HepG2 (cell line): Measurements from ENCODE around the gene SLC22A7. TPM values are rescaled to one million over a fixed set of nuclear protein-coding genes. Genes with fewer than 3 reads are reported as not detected.

Source experiments
- AFF4 ChIP-seq: sonication (generic); formaldehyde crosslinking; IDR thresholded peaks from 2 replicates; pipeline ENCODE4 v1.4.0; 2020; ENCODE audit warnings: missing genetic modification reagents
- CREB1 ChIP-seq, 2 experiments: fragments of 450-650 bp in 1 of 2; IDR thresholded peaks; 2 replicates each; pipeline ENCODE4 v1.6.1; 2016 to 2017; ENCODE audit warnings: control low read depth in 1 of 2, mild to moderate bottlenecking in 1 of 2, missing compliant biosample characterization in 1 of 2, missing genetic modification characterization in 1 of 2
- DDIT3 ChIP-seq: sonication (generic); formaldehyde crosslinking; IDR thresholded peaks from 2 replicates; pipeline ENCODE4 v1.4.0; 2020; ENCODE audit warnings: mild to moderate bottlenecking, missing genetic modification reagents
- ELK4 ChIP-seq: sonication (generic); formaldehyde crosslinking; IDR thresholded peaks from 2 replicates; pipeline ENCODE4 v1.9.0; 2021; ENCODE audit warnings: missing genetic modification reagents, borderline replicate concordance
- FOXO1 ChIP-seq: sonication (generic); formaldehyde crosslinking; IDR thresholded peaks from 2 replicates; pipeline ENCODE4 v1.4.0; 2020; ENCODE audit warnings: missing genetic modification reagents
- JARID2 ChIP-seq: sonication (generic); formaldehyde crosslinking; IDR thresholded peaks from 2 replicates; pipeline ENCODE4 v1.8.1; 2023; ENCODE audit warnings: missing genetic modification reagents, inconsistent platforms; ENCODE audit not compliant: insufficient replicate concordance
- MTA1 ChIP-seq: sonication (generic); formaldehyde crosslinking; IDR thresholded peaks from 2 replicates; pipeline ENCODE4 v1.4.0; 2020; ENCODE audit warnings: missing genetic modification reagents, mild to moderate bottlenecking, borderline replicate concordance
- MTF1 ChIP-seq: sonication (generic); formaldehyde crosslinking; IDR thresholded peaks from 2 replicates; pipeline ENCODE4 v1.5.0; 2020; ENCODE audit warnings: missing genetic modification reagents
- NAIF1 ChIP-seq: sonication (generic); formaldehyde crosslinking; IDR thresholded peaks from 2 replicates; pipeline ENCODE4 v1.5.0; 2020; ENCODE audit warnings: mild to moderate bottlenecking, missing genetic modification reagents, borderline replicate concordance
- PRDM15 ChIP-seq: sonication (generic); formaldehyde crosslinking; IDR thresholded peaks from 2 replicates; pipeline ENCODE4 v1.4.0; 2020; ENCODE audit warnings: missing genetic modification reagents
- RELA ChIP-seq: sonication (generic); formaldehyde crosslinking; IDR thresholded peaks from 2 replicates; pipeline ENCODE4 v1.4.0; 2020; ENCODE audit warnings: missing genetic modification reagents
- ZBTB38 ChIP-seq: sonication (generic); formaldehyde crosslinking; IDR thresholded peaks from 2 replicates; pipeline ENCODE4 v1.5.1; 2020; ENCODE audit warnings: mild to moderate bottlenecking, missing genetic modification reagents
- ZFP37 ChIP-seq: sonication (generic); formaldehyde crosslinking; IDR thresholded peaks from 2 replicates; pipeline ENCODE4 v1.4.0; 2020; ENCODE audit warnings: missing genetic modification reagents, borderline replicate concordance
- ZNF275 ChIP-seq: sonication (generic); formaldehyde crosslinking; IDR thresholded peaks from 2 replicates; pipeline ENCODE4 v1.8.0; 2022; ENCODE audit warnings: missing genetic modification reagents, mild to moderate bottlenecking, inconsistent platforms, borderline replicate concordance
- ZNF3 ChIP-seq: IDR thresholded peaks from 2 replicates; pipeline ENCODE4 v1.7.0; 2017; ENCODE audit warnings: inconsistent platforms
- ZNF446 ChIP-seq: sonication (generic); formaldehyde crosslinking; IDR thresholded peaks from 2 replicates; pipeline ENCODE4 v1.5.0; 2020; ENCODE audit warnings: mild to moderate bottlenecking, missing genetic modification reagents
- ZNF558 ChIP-seq: sonication (generic); formaldehyde crosslinking; IDR thresholded peaks from 2 replicates; pipeline ENCODE4 v1.9.0; 2022; ENCODE audit warnings: mild to moderate bottlenecking, missing genetic modification reagents, borderline replicate concordance
- polyA plus RNA-seq, 8 experiments: library from polyadenylated mRNA; depleted of rRNA in 3 of 8; stranded (reverse) in 7 of 8; unstranded in 1 of 8; fragments of >200 nt; fragmentation: Illumina TruSeq in 4 of 8; extraction: Trizol in 4 of 8; gene quantifications; 2 replicates each; pipeline versions ENCODE4 v1.2.1 to v1.2.3, GENCODE V29; 2011 to 2016; ENCODE audit warnings: low read depth in 4 of 8, missing spikeins in 1 of 8, mixed read lengths in 1 of 8; ENCODE audit not compliant: insufficient read depth in 1 of 8
- total RNA-seq, 5 experiments: library from RNA; depleted of rRNA; stranded (reverse); fragments of >200 nt; fragmentation: Illumina TruSeq; extraction: Trizol; gene quantifications; 2 replicates each; pipeline ENCODE4 v1.2.3, GENCODE V29; 2016; ENCODE audit warnings: low read depth in 1 of 5

Gene SLC22A7
- total and polyA plus RNA-seq, 2 of the 13 experiments (the other 11 are each of a cell fraction or from before 2014, with no cell fraction given): 5.3 to 22.6 TPM

DNA sequence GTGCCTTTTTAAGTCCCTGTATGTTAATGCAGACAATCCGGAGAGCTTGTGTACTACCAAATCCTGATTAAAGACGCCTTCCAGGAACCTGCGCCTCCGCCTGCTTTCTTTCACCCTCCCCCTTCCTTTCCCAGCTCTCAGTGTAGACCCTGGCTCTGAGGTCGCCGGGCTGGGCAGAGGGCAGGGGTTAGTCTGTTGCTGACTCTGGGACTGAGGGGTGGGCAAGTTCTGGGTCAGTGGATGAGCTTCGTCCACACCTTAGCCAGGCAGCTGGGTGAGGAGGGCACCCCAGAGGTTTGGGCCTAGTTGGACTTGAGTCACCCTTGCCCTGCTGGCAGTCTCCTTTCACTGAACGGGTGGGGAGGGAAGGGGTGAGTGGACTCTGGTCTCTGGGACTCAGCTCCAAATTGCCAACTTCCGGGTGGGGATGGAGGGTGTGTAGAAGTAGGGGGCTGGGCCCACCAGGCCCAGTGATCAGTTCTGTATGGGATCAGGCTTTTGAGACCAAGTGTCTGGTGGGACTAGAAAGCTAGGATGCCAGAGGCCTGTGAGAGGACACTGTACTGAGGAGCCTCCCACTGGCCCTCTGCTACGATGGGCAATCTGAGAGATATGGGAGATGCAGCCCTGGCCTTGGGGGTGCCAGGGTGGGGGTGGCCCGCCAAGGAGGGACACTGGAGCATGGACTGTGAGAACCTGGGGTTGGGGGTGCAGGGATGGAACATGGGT lies 21.3 kb upstream of the SLC22A7 start (continued):
- TF ChIP-seq AFF4 (peak; percentile 65; the same call in 1 of the 2 replicates), JARID2 (CRISPR knock-in tag) (no peak), ZNF446 (CRISPR knock-in tag) (no peak), ELK4 (no peak), ZNF275 (CRISPR knock-in tag) (no peak), FOXO1 (CRISPR knock-in tag) (peak; percentile 34; the same call in 1 of the 2 replicates), ZBTB38 (CRISPR knock-in tag) (no peak), NAIF1 (CRISPR knock-in tag) (no peak), ZNF3 (CRISPR knock-in tag) (no peak), ZFP37 (0 out of 2 replicates have a peak, but pooled peaks have one; percentile 4), MTA1 (CRISPR knock-in tag) (peak; percentile 93), RELA (CRISPR knock-in tag) (no peak), PRDM15 (no peak), CREB1 (IDR thresholded peaks at IDR 0.05) (no peak), CREB1 (CRISPR knock-in tag; IDR thresholded peaks at IDR 0.05) (no peak), DDIT3 (CRISPR knock-in tag) (no peak), ZNF558 (CRISPR knock-in tag) (no peak), MTF1 (CRISPR knock-in tag) (no peak)
